ENCODE data around the gene MRRF.

MRRF gene

GRCh38 chr9:122264360-122265148 lies at the start of gene MRRF, which contains the start of gene RBM18:
Gene MRRF, plus strand, starts transcription at chr9:122264882. Its CDS starts 6,010 bp downstream, at chr9:122270892.
Gene RBM18, minus strand, starts transcription at chr9:122264840. Its CDS starts 3,348 bp downstream, at chr9:122261492.
- DNase-seq, result peak; percentile 92

GRCh38 chr9:122215663-122216062 lies 49.0 kb upstream of the MRRF start:
- no peak for DNase-seq

GRCh38 chr9:122216138-122216797 lies 48.4 kb upstream of the MRRF start:
- DNase-seq, result no peak

GRCh38 chr9:122216798-122217418 lies 47.8 kb upstream of the MRRF start:
- DNase-seq, result no peak

- DNase-seq, result no peak
Observed at GRCh38 chr9:122217640-122218039, 47.0 kb upstream of the MRRF start.

GRCh38 chr9:122218071-122218934 lies 46.4 kb upstream of the MRRF start:
- no peak for DNase-seq

- peak; percentile 10 for DNase-seq
Observed at GRCh38 chr9:122218935-122219855, 45.5 kb upstream of the MRRF start.

- no peak for DNase-seq
Observed at GRCh38 chr9:122219856-122220672, 44.6 kb upstream of the MRRF start.

GRCh38 chr9:122220673-122221182 lies 44.0 kb upstream of the MRRF start:
- no peak for DNase-seq

- no peak for DNase-seq
Observed at GRCh38 chr9:122221183-122221811, 43.4 kb upstream of the MRRF start.

- DNase-seq, result no peak
Observed at GRCh38 chr9:122222791-122223190, 41.9 kb upstream of the MRRF start.

GRCh38 chr9:122223435-122223834 lies 41.2 kb upstream of the MRRF start:
- no peak for DNase-seq

- DNase-seq, result no peak
Observed at GRCh38 chr9:122225312-122226141, 39.2 kb upstream of the MRRF start.

GRCh38 chr9:122226142-122226757 lies 38.4 kb upstream of the MRRF start:
- no peak for DNase-seq

- no peak for DNase-seq
Observed at GRCh38 chr9:122226758-122227574, 37.7 kb upstream of the MRRF start.

GRCh38 chr9:122227575-122227900 lies 37.1 kb upstream of the MRRF start:
- DNase-seq, result no peak

- DNase-seq, result no peak
Observed at GRCh38 chr9:122228191-122228567, 36.5 kb upstream of the MRRF start.
